Sigmoid colon (tissue), 4 donors: ENCODE measurements around the gene CFDP1.

ENCODE experiments used
- POLR2AphosphoS5 ChIP-seq, 4 donors: sonication (generic); formaldehyde crosslinking; IDR thresholded peaks; one replicate each; pipeline ENCODE4 v1.6.1; 2017; ENCODE audit warnings: antibody characterized with exemption in 4 of 4
- TF ChIP-seq, protein P1 (sequence below), 4 experiments: fragments of 450-650 bp in 3 of 4; fragments of 200-600 bp in 1 of 4; IDR thresholded peaks; one replicate each; pipeline ENCODE4 v1.5.1; 2016 to 2019; ENCODE audit warnings: antibody characterized with exemption in 4 of 4, mild to moderate bottlenecking in 3 of 4, moderate library complexity in 2 of 4

DNA sequence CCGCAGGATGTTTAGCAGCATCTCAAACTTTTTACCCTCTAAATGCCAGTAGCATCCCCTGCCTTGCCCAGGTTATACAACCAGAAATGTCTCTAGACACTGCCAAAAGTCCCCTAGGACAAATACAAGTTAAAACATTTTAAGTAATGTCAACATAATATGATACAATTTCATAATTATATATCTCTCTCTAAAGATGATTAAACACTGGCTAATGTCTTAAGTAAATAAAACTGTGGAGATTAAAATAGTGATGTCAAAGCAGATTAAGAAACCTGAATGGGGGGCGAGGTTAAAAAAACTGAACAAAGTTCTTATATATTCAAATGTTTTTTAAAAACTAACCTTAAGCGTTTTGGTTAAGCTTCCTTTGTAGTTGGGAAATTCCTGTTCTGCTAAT, 62.1 kb downstream of the CFDP1 start:
- TF ChIP-seq, protein P1, sequence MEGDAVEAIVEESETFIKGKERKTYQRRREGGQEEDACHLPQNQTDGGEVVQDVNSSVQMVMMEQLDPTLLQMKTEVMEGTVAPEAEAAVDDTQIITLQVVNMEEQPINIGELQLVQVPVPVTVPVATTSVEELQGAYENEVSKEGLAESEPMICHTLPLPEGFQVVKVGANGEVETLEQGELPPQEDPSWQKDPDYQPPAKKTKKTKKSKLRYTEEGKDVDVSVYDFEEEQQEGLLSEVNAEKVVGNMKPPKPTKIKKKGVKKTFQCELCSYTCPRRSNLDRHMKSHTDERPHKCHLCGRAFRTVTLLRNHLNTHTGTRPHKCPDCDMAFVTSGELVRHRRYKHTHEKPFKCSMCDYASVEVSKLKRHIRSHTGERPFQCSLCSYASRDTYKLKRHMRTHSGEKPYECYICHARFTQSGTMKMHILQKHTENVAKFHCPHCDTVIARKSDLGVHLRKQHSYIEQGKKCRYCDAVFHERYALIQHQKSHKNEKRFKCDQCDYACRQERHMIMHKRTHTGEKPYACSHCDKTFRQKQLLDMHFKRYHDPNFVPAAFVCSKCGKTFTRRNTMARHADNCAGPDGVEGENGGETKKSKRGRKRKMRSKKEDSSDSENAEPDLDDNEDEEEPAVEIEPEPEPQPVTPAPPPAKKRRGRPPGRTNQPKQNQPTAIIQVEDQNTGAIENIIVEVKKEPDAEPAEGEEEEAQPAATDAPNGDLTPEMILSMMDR (IDR thresholded peaks at IDR 0.05) = no peak
- TF ChIP-seq POLR2AphosphoS5 (IDR thresholded peaks at IDR 0.05) = no peak
